Left ventricle myocardium inferior (tissue), 1 donor: ENCODE measurements around the gene LRBA. TPM values are rescaled to one million over a fixed set of nuclear protein-coding genes. Genes with fewer than 3 reads are reported as not detected.

ENCODE experiments used
- DNase-seq: peaks from one replicate; pipeline ENCODE4 v3.0.0-alpha.2; 2020
- H3K27ac ChIP-seq: fragments of 200-600 bp; replicated peaks from 2 replicates; pipeline ENCODE4 v1.8.0; 2021
- H3K27me3 ChIP-seq: fragments of 200-600 bp; 2 replicates; pipeline ENCODE4 v1.8.0; 2021; ENCODE audit warnings: low read depth
- H3K36me3 ChIP-seq: fragments of 200-600 bp; 2 replicates; pipeline ENCODE4 v1.8.0; 2021
- H3K4me1 ChIP-seq: fragments of 200-600 bp; 2 replicates; pipeline ENCODE4 v1.8.0; 2021
- H3K4me3 ChIP-seq: fragments of 200-600 bp; 2 replicates; pipeline ENCODE4 v1.8.0; 2021; ENCODE audit warnings: mild to moderate bottlenecking, moderate library complexity
- H3K9me3 ChIP-seq: fragments of 200-600 bp; replicated peaks from 2 replicates; pipeline ENCODE4 v1.8.0; 2021
- CTCF ChIP-seq: fragments of 200-600 bp; IDR thresholded peaks from 2 replicates; pipeline ENCODE4 v1.8.0; 2021; ENCODE audit warnings: antibody characterized with exemption, mild to moderate bottlenecking, borderline replicate concordance
- intact Hi-C: fragments of 100-400 bp; cut with micrococcal nuclease; formaldehyde crosslinking; loops from one replicate; pipeline ENCODE4 v1.11.0; 2022
- total RNA-seq: library from RNA; stranded (reverse); fragmentation: NEBNext Ultra II Directional; extraction: Animal tissue kit (Norgen Biotek cat#: 25700); gene quantifications from one replicate; pipeline ENCODE4 v1.2.1, GENCODE V29; 2021
- donor health status: DM: no; HTN: yes; CAD: no; lungs with severe emphysema.

The LRBA gene
- total RNA-seq, 1 donor from 2014 or later: 19.1 TPM

GRCh38 chr4:150283689-150284088, 731.4 kb downstream of the LRBA start:
- TF ChIP-seq CTCF: no peak
- Histone ChIP-seq H3K9me3 (no peaks in the 10 kb centered on the region), H3K36me3 (peaks cover 30% of the 10 kb centered on the region), H3K4me1 (no peaks in the 10 kb centered on the region), H3K27ac (no peak overlapping the region), H3K27me3 (no peaks in the 10 kb centered on the region), H3K4me3 (no peak overlapping the region)
- intact Hi-C loops: no loop called here
- DNase-seq: no peak

- DNase-seq: no peak
- no peak overlapping the region for H3K27ac ChIP-seq
- no peaks in the 10 kb centered on the region for H3K27me3 ChIP-seq
- intact Hi-C loops: no loop called here
- H3K4me1 ChIP-seq: no peaks in the 10 kb centered on the region
- peaks cover 45% of the 10 kb centered on the region for H3K36me3 ChIP-seq
- no peak for TF ChIP-seq CTCF
- H3K9me3 ChIP-seq: peaks cover 23% of the 10 kb centered on the region
- H3K4me3 ChIP-seq: no peak overlapping the region
Observed at GRCh38 chr4:150280975-150281374, 734.1 kb downstream of the LRBA start.

GRCh38 chr4:150280081-150280895, 734.8 kb downstream of the LRBA start:
- no peak for TF ChIP-seq CTCF
- Histone ChIP-seq H3K4me3 (no peak overlapping the region), H3K36me3 (peaks cover 46% of the 10 kb centered on the region), H3K4me1 (no peaks in the 10 kb centered on the region), H3K27ac (no peak overlapping the region), H3K27me3 (no peaks in the 10 kb centered on the region), H3K9me3 (peaks cover 28% of the 10 kb centered on the region)
- DNase-seq: no peak
- intact Hi-C loops: no loop called here

GRCh38 chr4:150278206-150278605, 736.9 kb downstream of the LRBA start:
- no peak for TF ChIP-seq CTCF
- Histone ChIP-seq H3K4me1 (no peaks in the 10 kb centered on the region), H3K9me3 (peaks cover 45% of the 10 kb centered on the region), H3K27ac (no peak overlapping the region), H3K27me3 (no peaks in the 10 kb centered on the region), H3K36me3 (peaks cover 51% of the 10 kb centered on the region), H3K4me3 (no peak overlapping the region)
- intact Hi-C loops: no loop called here
- DNase-seq: no peak

- Histone ChIP-seq H3K36me3 (peaks cover 57% of the 10 kb centered on the region), H3K27me3 (no peaks in the 10 kb centered on the region), H3K9me3 (peaks cover 13% of the 10 kb centered on the region), H3K4me3 (no peak overlapping the region), H3K4me1 (no peaks in the 10 kb centered on the region), H3K27ac (no peak overlapping the region)
- TF ChIP-seq CTCF: no peak
- DNase-seq: no peak
- intact Hi-C loops: no loop called here
Observed at GRCh38 chr4:150268444-150268843, 746.6 kb downstream of the LRBA start.
